ENCODE measurements around the gene TGFBRAP1.
A peak's percentile ranks its signal among the peaks of the same experiment; 100 is the strongest.
"Not testable (repeated sequence)": the region's sequence is repeated elsewhere in the genome, so short reads cannot be mapped to it uniquely, and the experiment has no call there.

The TGFBRAP1 gene

DNA sequence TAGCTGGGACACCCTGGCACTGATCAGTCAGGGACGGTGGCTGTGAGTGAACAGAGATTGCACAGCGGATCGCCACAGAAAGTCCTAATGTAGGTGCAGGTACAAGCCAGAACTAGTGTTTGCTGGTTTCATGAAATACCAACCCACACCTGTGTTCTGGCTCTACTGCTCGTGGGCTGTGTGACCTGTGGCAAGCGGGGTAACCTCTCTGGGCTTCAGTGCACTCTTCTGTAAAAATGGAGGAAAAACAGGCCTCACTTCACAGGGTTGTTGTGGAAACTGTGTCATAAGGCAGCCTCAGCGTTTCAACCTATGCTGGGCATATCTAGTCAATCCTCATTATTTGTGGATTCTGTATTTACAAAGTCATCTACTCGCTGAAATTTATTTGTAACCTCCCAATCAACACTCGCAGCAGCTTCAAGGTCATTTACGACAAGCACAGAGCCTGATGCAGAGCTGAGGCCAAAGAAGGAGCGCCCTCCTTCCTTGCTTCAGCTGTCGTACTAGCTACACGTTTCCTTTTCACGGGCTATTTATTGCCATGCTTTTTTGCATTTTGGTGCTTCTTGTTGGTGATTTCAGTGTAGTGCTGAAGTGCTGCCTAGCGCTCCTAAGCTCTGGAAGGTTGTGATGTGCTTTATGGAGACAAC lies 58.0 kb downstream of the TGFBRAP1 start:
- DNase-seq: no peak

- DNase-seq: no peak
These were observed 60.1 kb downstream of the TGFBRAP1 start for GRCh38 chr2:105269426-105269825.

DNA sequence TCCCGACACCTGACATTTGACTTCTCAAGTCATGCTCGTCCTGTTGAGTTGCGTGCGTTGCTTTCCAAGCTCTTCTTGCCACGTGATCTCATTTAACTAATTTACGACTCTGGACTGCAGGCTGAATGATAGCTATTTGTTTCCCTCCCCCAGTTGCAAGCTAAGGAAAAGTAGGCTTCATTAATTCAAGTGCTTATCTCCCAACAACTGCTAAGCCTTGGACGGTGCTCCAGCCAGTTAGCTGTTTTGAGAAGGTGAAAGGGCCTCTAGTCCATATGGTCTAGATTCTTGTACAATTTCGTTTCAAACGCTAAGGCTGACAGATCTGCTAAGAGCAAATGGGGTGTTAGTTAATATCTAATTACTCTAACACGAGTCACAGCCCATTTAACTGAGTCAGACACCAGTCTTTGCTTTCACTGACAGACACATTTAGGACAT lies 66.9 kb downstream of the TGFBRAP1 start:
- peak; percentile 14 for DNase-seq

DNA sequence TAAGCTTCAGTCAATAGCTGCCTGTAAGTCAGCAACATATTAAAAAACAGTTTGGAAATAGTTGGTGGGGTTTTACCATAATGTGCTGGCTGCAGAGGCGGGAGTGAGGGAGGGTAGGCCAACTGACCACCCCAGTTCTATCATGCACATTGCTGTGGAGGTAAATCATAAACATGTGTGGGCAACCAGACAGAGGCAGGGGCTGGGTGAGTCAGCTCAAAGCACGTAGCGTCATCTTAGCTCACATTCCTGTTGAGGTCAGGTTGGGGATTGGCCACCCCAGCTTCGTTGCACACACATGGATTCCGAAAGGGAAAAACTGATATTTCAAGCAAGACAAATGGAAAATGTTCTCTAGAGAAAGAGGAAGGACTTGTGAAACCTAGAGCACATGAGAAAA lies 68.5 kb downstream of the TGFBRAP1 start:
- no peak for DNase-seq

DNA sequence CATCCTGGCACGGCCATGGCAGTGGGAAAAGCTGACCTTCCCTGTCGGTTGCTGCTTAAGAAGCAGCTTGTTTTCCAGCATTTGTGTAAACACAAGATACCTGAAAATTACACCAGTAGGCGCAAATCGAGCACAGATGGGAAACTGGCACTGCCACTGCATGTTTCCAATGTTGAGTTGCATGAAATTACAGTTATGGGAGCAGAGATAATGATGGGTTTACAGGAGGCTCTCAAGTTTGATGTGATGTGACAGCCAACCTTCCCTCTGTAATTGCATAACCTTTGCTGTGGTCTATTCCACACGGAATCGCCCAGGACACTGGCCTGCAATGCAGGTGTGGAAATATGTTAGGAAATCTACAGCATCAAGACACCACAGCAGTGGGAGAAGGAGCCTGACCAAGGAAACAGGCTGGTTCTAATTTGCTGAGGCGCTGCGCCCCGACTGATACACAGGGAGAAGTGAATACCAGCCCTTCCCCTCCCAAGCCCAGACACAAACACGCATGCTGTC lies 70.6 kb downstream of the TGFBRAP1 start:
- DNase-seq: no peak

DNA sequence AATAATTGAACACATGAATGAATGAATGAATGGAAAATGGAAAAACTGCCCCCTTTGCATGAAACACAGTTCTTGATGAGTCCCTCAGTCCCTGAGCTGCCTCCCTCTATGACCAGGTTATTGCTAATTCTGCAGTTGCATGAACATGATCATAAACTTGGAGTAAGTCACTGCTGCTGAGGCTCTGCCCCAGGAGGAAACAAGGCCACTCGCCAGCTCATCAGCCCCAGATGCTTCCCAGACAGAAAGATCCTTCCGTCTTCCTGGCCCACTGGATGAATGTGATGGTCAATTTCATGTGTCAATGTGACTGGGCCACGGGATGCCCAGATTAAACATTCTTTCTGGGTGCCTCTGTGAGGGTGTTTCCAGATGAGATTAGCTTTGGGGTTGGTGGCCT lies 71.6 kb downstream of the TGFBRAP1 start:
- no peak for DNase-seq

DNA sequence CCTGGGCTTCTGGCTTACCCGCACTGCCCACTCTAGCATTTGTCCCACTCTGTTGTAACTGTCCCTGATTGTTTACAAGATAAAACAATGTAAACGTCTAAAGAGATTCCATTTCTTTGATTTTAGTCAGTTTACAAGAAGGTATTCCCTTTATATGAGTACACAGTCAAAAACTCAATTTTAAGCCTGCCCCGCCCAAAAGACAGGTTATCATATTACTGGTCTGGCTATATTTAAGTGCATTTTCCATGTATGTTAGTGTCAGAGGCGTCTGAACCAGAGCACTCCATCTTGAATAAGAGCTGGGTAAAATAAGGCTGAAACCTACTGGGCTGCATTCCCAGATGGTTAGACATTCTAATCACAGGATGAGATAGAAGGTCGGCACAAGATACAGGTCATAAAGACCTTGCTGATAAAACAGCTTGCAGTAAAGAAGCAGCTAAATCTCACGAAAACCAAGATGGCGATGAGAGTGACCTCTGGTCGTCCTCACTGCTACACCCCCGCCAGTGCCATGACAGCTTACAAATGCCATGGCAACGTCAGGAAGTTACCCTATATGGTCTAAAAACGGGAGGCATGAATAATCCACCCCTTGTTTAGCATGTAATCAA lies 73.0 kb downstream of the TGFBRAP1 start:
- no peak for DNase-seq

GRCh38 chr2:105255979-105256378 lies 73.6 kb downstream of the TGFBRAP1 start:
- no peak for DNase-seq

- DNase-seq: no peak
These were observed 74.9 kb downstream of the TGFBRAP1 start for GRCh38 chr2:105254531-105255210.

- no peak for DNase-seq
These were observed 77.3 kb downstream of the TGFBRAP1 start for GRCh38 chr2:105252271-105252670.

DNA sequence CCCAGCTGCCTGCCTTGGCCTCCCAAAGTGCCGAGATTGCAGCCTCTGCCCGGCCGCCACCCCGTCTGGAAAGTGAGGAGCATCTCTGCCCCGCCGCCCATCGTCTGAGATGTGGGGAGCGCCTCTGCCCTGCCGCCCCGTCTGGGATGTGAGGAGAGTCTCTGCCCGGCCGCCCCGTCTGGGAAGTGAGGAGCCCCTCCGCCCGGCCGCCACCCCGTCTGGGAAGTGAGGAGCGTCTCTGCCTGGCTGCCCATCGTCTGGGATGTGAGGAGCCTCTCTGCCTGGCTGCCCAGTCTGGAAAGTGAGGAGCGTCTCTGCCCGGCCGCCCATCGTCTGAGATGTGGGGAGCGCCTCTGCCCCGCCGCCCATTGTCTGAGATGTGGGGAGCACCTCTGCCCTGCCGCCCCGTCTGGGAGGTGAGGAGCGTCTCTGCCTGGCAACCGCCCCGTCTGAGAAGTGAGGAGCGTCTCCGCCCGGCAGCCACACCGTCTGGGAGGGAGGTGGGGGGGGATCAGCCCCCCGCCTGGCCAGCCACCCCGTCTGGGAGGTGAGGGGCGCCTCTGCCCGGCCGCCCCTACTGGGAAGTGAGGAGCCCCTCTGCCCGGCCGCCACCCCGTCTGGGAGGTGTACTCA lies 78.4 kb downstream of the TGFBRAP1 start:
- DNase-seq: not testable (repeated sequence)

DNA sequence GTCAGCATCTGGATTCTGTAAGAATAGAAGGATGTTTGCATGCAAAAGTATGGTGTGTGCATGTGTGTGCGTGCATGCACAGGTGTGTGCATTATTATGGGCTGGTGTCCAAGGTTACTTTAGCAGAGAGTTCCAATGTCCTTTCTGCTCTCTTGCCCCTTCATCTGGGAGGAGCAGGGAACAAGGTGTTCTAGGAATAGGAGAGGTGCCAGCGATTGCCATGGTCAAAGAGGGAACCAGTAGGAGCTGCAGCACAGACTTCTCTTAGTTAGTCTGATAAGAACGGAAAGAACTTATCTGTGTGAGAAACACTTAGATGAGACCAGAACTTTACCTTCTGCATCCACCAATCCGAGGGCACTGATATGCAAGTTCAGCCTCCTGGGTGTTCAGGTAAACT lies 79.6 kb downstream of the TGFBRAP1 start:
- no peak for DNase-seq

DNA sequence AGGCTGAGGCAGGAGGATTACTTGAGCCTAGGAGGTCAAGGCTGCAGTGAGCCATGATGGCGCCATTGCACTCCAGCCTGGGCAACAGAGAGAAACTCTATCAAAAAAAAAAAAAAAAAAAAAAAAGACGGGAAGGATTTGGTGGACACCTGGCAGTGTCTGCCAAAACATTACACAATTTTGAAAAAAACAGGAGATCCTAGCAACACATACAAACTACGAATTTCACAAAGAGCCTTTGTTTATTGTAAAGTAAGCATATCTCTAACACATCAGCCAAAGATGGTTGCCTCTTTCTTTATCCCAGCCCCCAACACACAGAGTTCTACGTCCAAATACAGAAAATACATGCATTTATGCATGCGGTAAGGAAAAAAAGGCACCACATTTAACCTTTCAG lies 80.4 kb downstream of the TGFBRAP1 start:
- no peak for DNase-seq

- DNase-seq: no peak
These were observed 81.0 kb downstream of the TGFBRAP1 start for GRCh38 chr2:105248316-105249070.

DNA sequence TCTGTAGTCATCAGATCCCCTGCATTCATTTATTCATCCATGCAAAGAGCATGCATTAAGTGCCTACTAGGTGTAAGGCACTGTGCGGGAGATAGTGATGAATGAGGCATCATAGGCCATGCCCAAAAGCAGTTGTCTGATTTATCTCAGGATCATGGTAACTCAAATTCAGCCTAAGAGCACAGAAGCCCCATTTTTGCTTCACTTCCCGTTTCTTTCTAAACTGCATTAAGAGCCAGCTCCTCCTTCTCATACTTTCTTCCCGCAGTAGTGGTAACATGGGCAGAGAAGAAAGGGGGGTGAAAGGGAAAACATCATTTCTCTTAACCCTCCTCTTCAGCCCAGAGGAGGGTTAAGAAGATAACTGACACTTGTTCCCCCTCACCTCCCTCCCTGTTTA lies 85.1 kb downstream of the TGFBRAP1 start:
- no peak for DNase-seq

DNA sequence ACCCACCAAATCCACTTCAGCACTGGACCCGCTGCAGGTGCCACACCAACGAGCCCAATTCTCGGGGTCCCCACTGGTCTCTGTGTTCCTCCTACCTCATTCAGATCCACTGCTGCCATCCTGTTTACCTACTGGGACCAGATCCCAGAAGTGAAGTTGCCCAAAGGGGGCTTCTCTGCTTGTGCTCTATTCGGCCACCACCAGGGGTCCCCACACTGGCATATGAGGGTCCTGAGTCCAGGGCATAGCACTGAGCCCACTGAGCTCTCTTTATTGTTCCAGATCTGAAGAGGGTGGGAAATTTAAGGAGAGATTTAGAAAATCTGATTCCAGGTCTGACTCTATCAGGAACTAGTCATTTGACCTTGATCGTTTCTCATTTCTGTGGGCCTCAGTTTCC lies 85.6 kb downstream of the TGFBRAP1 start:
- DNase-seq: no peak

DNA sequence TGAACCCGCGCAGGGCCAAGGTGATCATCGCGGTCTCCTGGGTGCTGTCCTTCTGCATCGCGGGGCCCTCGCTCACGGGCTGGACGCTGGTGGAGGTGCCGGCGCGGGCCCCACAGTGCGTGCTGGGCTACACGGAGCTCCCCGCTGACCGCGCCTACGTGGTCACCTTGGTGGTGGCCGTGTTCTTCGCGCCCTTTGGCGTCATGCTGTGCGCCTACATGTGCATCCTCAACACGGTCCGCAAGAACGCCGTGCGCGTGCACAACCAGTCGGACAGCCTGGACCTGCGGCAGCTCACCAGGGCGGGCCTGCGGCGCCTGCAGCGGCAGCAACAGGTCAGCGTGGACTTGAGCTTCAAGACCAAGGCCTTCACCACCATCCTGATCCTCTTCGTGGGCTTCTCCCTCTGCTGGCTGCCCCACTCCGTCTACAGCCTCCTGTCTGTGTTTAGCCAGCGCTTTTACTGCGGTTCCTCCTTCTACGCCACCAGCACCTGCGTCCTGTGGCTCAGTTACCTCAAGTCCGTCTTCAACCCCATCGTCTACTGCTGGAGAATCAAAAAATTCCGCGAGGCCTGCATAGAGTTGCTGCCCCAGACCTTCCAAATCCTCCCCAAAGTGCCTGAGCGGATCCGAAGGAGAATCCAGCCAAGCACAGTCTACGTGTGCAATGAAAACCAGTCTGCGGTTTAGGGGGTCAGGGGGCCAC lies 87.1 kb downstream of the TGFBRAP1 start:
- no peak for DNase-seq

DNA sequence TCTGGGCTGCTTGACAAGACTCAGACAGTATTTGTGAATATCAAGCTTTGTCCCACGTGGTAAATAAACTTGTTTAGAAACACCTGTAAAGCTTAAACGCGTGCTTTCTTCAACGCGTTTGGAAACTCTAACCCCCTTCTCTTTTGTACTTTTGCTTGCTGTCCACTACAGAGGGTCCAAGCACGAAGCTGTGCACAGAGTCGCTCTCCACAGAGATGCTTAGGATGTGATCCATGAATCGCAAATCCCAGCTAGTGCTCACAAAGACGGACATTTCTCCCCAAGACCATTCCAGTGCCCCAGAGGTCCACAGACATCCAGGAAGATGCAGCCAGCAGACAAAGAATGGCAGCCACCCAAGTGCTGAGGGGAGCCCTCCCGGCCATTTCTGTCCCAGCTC lies 88.1 kb downstream of the TGFBRAP1 start, which contains the start of gene GPR45:
Gene GPR45 (plus strand): TSS at position 301 of the 400 bp plus-strand sequence. CDS start 116 bp downstream, outside the sequence.
- no peak for DNase-seq

DNA sequence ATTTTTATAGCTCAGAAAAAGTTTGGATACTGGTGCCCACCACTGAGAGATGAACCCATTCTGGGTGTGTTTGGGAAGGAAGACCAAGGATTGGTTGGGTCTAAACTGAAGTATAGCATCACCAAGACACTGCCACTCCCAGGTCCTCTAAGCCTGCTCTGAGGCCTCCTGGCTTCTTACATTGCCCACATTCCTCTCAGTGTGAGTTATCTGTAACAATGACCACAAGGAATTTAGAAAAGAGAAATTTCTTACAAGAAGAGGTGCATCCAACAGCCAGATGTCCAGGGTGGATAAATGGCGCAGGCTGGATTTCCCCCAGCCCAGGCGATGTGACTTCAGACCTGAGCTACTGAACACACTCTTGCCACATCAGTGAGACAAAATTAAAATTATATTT lies 89.6 kb downstream of the TGFBRAP1 start:
- no peak for DNase-seq

DNA sequence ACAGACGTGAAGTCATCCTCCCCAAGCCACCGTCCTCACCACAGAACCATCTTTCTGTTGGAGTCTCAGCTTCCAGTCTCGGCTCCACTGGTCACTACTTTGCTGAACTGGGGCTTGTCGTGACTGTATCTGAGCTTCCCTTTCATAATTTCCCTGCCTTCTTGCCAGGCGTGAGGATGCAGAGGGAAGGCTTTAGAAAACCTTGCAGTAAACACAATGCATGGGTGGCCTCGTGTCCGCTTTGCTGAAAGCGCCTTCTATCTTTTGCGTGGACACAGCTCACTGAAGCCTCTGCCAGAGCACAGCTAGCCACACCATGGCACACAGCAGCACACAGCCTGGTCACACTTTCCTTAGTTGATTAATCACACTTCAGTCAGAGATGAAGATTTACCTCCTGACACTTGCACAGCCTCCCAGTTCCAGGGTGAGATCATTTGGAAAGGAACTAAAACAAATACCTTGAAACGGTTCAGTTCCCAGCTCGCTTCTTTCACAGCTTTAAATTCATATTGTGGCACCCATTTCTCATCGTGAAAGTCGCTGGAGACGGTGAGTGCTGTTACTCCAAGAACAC lies 90.8 kb downstream of the TGFBRAP1 start:
- no peak for DNase-seq

DNA sequence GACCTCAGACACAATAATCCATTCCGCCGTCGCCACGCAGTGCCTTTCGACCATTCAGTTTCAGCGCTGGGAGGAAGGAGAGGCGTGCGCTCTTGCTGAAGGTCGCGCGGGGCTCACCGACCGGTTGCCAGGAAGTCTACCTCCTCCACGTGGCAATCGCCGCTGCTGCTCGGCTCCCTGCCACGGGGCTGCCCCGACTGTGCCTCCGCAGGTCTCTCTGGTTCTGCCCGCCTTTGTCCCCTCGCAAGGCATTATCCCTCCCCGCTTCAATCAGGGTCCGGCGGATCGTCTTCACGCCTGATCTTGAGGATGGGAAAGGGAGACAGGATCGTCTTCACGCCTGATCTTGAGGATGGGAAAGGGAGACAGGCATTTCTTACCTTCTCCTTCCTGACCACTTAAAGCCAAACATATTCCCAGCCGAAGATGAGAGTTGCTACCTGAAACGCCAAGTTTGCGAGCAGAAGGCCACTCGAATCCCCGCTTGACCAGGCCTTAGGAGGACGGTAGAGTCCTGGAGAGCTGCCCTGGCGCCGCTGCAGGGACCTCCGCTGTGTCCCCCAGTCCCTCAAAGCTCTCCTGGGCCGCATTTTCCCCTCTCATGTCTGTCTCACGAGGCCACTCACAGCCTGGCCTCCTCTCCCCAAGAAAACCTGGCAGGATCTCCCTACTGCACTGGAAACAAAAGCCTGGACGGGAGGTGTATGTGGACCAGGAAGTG lies 92.3 kb downstream of the TGFBRAP1 start:
- DNase-seq: no peak

All from NCI-H510A treated with DMSO at 0.1 percent for 48 hours (cell line).